GM19035 (cell line): ENCODE measurements around the gene HYPK.
"Not testable (repeated sequence)": the region's sequence is repeated elsewhere in the genome, so short reads cannot be mapped to it uniquely, and the experiment has no call there.

ENCODE experiments used
- ATAC-seq: cut with Tn5 transposase; IDR thresholded peaks from one replicate; pipeline ENCODE4 v1.9.1; 2021; ENCODE audit not compliant: unreplicated experiment

Gene HYPK

GRCh38 chr15:43832485-43832884, 32.1 kb downstream of the HYPK start:
- not testable (repeated sequence) for ATAC-seq

- no peak for ATAC-seq
Observed at GRCh38 chr15:43845421-43845820, 45.0 kb downstream of the HYPK start.

GRCh38 chr15:43851251-43851650, 50.9 kb downstream of the HYPK start:
- no peak for ATAC-seq

- ATAC-seq: no peak
Observed at GRCh38 chr15:43852607-43853006, 52.2 kb downstream of the HYPK start.
